GM19240 (cell line): ENCODE results near the gene CFP.
A peak's percentile ranks its signal among the peaks of the same experiment; 100 is the strongest.
"Not testable (repeated sequence)": the region's sequence is repeated elsewhere in the genome, so short reads cannot be mapped to it uniquely, and the experiment has no call there.

Source experiments
- DNase-seq: peaks from one replicate; pipeline ENCODE4 v3.0.0; 2011; ENCODE audit warnings: low spot score; ENCODE audit not compliant: insufficient read length

Gene CFP

GRCh38 chrX:47607091-47607490, 22.6 kb downstream of the CFP start:
- DNase-seq = no peak

DNA sequence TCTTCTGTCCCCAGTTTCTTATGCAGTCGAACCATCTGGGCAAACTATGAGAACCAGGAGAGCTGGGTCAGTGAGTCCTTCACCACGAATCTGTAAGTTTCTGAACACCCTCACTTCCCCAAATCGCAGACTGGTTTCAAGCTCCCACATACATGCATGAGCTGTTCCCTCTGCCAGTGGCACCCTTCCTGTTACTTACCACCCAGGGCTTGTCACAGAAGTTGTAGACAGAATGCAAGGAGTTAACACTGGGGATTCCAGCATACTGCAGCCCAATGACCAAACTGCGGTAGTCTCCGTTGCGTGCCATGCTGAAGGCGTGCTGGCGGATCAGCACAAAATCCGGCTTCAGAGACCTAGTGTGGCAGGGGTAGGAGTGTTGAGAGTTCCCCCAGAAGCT, 24.7 kb downstream of the CFP start:
- no peak for DNase-seq

GRCh38 chrX:47603125-47603524, 26.6 kb downstream of the CFP start:
- not testable (repeated sequence) for DNase-seq

DNA sequence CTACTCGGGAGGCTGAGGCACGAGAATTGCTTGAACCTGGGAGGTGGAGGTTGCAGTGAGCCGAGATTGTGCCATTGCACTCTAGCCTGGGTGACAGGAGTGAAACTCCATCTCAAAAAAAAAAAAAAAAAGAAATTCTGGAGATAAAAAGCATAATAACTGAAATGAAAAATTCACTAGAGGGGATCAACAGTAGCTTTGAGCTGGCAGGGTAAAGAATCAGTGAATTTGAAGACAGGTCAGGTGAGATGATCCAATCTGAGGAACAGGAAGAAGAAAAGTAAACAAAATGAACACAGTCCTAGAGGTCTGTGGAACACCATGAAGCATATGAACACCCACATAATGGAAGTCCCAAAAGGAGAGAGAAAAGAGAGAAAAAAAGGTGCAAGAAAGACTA, 32.5 kb downstream of the CFP start:
- no peak for DNase-seq

DNA sequence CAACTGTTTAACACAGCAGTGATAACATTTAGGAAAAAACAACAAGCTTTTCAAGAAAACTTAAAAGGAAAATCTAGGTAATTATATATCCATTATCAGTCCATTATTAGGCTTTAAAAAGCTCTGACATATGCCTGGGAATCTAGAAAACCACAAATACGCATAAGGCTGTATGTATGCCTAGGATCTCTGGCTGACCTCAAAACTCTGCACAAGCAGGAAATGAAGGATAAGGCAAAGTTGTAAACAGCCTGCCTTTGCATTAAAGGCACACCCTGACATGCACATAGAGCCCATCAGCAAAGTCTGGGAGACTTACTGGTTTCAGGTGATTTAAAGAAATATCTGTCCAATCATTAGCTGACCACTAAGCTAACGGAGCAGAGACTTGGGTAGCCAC, 33.5 kb downstream of the CFP start:
- no peak for DNase-seq

DNA sequence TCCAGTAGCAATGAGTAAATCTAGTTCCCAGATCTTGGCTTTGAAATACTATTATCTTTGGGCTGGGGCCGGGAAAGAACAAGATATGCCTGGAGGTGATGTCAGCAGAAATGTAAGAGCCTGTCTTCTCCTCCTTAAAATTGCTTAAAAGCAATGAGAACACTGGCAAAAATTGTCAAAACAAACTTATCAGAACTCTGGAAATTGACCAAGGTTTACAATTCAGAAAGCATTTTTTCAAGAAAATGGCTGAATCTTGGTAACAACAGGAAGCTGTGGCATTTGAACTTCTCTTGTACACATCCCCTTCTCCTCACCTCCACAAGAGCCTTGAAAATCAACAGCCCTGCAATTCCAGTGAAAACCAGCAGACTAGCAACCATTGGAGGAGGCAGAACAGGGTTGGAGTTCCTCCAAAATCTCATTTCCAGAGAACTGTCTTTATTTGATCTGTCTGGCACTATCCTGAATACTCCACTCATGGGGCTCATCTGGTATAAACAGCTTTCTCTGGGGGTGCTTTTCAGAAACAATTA, 33.9 kb downstream of the CFP start:
- DNase-seq = no peak

GRCh38 chrX:47593522-47593921, 36.2 kb downstream of the CFP start:
- no peak for DNase-seq

DNA sequence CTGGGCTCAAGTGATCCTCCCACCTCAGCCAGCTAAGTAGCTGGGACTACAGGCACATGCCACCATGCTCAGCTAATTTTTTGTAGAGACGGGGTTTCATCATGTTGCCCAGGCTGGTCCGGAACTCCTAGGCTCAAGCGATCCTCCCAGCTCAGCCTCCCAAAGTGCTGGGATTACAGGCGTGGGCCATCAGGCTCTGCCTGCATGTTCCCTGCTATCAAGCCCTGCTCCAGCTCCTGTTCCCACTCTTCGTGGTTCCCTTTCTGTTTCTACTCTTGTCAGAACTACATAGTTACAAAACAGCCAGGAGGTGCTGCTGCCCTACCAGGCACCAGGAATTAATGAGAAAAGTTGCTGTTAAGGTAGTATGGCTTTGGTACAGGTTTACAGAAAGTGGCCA, 38.7 kb downstream of the CFP start:
- DNase-seq = no peak

GRCh38 chrX:47587906-47588735, 41.6 kb downstream of the CFP start:
- DNase-seq = no peak

GRCh38 chrX:47587091-47587891, 42.4 kb downstream of the CFP start:
- DNase-seq = no peak

GRCh38 chrX:47586043-47586787, 43.5 kb downstream of the CFP start:
- no peak for DNase-seq

GRCh38 chrX:47585273-47585672, 44.5 kb downstream of the CFP start:
- DNase-seq = no peak

- DNase-seq = no peak
Observed at GRCh38 chrX:47584714-47585113, 45.0 kb downstream of the CFP start.

DNA sequence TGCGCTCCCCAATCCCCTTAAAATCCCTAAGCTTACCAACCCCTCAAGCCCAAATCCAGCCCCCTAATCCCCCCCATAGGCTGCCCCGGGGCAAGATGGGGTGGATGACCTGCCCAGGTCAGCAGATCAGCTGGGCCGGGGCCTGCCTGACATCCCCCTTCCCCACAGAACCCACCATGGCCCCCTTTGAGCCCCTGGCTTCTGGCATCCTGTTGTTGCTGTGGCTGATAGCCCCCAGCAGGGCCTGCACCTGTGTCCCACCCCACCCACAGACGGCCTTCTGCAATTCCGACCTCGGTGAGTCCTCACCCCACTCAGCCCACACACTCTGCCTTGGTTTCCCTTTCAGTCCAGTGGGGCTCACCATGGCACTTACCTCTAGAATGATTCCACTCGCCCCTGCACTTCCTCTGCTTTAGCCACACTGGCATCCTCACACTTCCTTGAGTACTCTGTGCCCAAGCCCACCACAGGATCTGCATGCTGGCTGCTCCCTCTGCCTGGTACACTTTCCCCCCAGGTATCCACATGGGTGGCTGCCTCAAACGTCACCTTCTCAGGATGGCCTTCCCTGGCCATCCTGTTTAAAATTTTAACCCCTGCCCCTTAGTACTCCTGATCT, 46.4 kb downstream of the CFP start:
- no peak for DNase-seq

GRCh38 chrX:47581731-47582647, 47.7 kb downstream of the CFP start, which contains the start of gene TIMP1:
Gene TIMP1, plus strand, starts transcription at chrX:47582436. Its CDS starts 980 bp downstream, at chrX:47583416.
- peak; percentile 61 for DNase-seq

DNA sequence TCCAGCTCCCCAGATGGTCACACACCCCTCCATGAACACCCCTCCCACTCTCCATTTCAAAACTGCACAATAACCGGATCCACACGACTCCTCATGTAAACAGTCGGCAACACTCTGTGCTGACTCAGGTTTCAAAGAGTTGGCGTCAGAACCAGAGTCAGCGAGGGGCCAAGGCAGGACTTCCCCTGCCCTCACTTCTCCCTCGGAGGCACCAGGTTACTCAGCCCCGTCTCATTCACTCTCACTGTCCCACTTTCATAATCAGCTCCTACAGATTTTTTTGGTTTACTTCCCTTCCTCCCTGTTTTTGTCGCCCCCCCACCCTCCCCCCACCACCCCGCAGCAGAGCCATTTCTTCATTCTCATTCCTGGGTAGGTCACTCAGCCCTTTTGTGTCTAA, 50.2 kb downstream of the CFP start:
- no peak for DNase-seq

- no peak for DNase-seq
Observed at GRCh38 chrX:47578692-47579091, 51.0 kb downstream of the CFP start.

GRCh38 chrX:47577901-47578300, 51.8 kb downstream of the CFP start:
- no peak for DNase-seq

DNA sequence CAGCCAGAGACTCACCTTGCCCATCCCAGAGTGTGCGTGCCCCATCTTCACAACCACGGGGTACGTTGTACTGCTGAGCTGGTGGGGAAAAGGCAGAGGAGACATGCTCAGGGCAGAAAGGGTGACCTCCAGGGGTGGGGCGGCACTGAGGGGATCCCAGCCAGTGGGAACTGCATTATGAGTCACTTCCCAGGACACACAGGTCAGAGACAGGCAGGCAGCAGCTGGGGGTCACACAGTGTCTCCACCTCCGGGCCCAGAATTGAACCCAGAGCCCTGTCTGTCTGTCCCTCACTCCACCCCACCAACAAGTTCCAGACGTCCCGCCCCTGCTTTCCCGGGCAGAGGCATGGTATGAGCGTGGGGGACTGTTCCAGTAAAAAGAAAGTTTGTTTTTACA, 52.3 kb downstream of the CFP start:
- no peak for DNase-seq
